K562 (cell line): Measurements from ENCODE around the gene GZF1.

Experiments
- ATF1 ChIP-seq, 2 experiments: fragments of 450-650 bp in 1 of 2; IDR thresholded peaks; 2 replicates each; pipeline ENCODE4 v1.6.1; 2016; ENCODE audit warnings: missing compliant biosample characterization in 1 of 2, missing genetic modification characterization in 1 of 2
- SMAD3 ChIP-seq: fragments of 450-650 bp; formaldehyde crosslinking; conservative IDR thresholded peaks from 2 replicates; pipeline ENCODE4 v1.4.0; 2020; ENCODE audit warnings: mild to moderate bottlenecking
- ZNF584 ChIP-seq: fragments of 200-800 bp; sonication (Bioruptor generic); IDR thresholded peaks from 2 replicates; pipeline ENCODE4 v1.6.1; 2016; ENCODE audit warnings: low read depth, mild to moderate bottlenecking, missing genetic modification characterization, missing compliant biosample characterization
- TF ChIP-seq, protein P1 (sequence below): fragments of 200-400 bp; formaldehyde crosslinking; IDR thresholded peaks from 2 replicates; pipeline ENCODE4 v1.6.1; 2017; ENCODE audit warnings: mild to moderate bottlenecking, low read depth, low read length, moderate library complexity
- TF ChIP-seq, protein P2 (sequence below), 3 experiments: IDR thresholded peaks in 2 of 3; conservative IDR thresholded peaks in 1 of 3; 2 replicates each; pipeline ENCODE4 v1.5.1; 2011 to 2012; ENCODE audit warnings: low read length in 3 of 3, mild to moderate bottlenecking in 3 of 3, control low read depth in 2 of 3, improper control_type of control experiment in 1 of 3, inconsistent platforms in 1 of 3, low read depth in 1 of 3, mixed read lengths in 1 of 3, moderate library complexity in 1 of 3; ENCODE audit not compliant: insufficient read depth in 2 of 3
- TF ChIP-seq, protein P3 (sequence below): sonication (generic); formaldehyde crosslinking; IDR thresholded peaks from 2 replicates; pipeline ENCODE4 v1.9.0; 2022; ENCODE audit warnings: mild to moderate bottlenecking, missing genetic modification reagents

DNA sequence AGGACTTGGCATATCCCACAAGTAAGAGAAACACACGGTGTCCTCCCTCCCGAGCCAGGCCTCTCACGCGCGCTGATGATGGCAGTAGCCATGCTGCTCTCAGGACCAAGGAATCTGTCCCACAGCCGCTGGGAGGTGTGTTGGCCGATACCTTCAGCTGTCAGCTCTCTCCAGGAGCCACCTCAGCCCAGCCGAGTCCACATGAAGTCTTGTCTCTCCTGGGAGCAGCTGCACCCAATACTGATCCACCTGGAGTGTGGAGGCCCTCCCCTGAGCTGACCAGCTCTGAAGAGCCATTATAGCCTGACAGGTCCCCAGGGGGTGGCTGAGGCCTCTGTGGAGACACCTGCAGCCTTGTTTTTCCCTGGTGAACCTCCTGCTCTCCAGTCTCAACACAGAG lies 35.2 kb upstream of the GZF1 start:
- TF ChIP-seq ZNF584 (CRISPR knock-in tag) (no peak), ATF1 (CRISPR knock-in tag; IDR thresholded peaks at IDR 0.05) (no peak), ATF1 (tag; IDR thresholded peaks at IDR 0.05) (no peak), SMAD3 (no peak)
- TF ChIP-seq, protein P1, sequence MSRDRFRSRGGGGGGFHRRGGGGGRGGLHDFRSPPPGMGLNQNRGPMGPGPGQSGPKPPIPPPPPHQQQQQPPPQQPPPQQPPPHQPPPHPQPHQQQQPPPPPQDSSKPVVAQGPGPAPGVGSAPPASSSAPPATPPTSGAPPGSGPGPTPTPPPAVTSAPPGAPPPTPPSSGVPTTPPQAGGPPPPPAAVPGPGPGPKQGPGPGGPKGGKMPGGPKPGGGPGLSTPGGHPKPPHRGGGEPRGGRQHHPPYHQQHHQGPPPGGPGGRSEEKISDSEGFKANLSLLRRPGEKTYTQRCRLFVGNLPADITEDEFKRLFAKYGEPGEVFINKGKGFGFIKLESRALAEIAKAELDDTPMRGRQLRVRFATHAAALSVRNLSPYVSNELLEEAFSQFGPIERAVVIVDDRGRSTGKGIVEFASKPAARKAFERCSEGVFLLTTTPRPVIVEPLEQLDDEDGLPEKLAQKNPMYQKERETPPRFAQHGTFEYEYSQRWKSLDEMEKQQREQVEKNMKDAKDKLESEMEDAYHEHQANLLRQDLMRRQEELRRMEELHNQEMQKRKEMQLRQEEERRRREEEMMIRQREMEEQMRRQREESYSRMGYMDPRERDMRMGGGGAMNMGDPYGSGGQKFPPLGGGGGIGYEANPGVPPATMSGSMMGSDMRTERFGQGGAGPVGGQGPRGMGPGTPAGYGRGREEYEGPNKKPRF = no peak
- TF ChIP-seq, protein P2, sequence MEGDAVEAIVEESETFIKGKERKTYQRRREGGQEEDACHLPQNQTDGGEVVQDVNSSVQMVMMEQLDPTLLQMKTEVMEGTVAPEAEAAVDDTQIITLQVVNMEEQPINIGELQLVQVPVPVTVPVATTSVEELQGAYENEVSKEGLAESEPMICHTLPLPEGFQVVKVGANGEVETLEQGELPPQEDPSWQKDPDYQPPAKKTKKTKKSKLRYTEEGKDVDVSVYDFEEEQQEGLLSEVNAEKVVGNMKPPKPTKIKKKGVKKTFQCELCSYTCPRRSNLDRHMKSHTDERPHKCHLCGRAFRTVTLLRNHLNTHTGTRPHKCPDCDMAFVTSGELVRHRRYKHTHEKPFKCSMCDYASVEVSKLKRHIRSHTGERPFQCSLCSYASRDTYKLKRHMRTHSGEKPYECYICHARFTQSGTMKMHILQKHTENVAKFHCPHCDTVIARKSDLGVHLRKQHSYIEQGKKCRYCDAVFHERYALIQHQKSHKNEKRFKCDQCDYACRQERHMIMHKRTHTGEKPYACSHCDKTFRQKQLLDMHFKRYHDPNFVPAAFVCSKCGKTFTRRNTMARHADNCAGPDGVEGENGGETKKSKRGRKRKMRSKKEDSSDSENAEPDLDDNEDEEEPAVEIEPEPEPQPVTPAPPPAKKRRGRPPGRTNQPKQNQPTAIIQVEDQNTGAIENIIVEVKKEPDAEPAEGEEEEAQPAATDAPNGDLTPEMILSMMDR (IDR thresholded peaks at IDR 0.05 in 2 of 3, conservative IDR thresholded peaks at IDR 0.05 in 1 of 3; ENCODE audit: insufficient read depth in 2 of 3, low read depth in 1 of 3, low read length in 3 of 3) = no peak
- TF ChIP-seq, protein P3, sequence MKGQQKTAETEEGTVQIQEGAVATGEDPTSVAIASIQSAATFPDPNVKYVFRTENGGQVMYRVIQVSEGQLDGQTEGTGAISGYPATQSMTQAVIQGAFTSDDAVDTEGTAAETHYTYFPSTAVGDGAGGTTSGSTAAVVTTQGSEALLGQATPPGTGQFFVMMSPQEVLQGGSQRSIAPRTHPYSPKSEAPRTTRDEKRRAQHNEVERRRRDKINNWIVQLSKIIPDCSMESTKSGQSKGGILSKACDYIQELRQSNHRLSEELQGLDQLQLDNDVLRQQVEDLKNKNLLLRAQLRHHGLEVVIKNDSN (CRISPR knock-in tag) = no peak
